DMS 273 treated with DMSO at 0.1 percent for 48 hours (cell line): ENCODE measurements around the gene EDC3.
"Not testable (repeated sequence)": the region's sequence is repeated elsewhere in the genome, so short reads cannot be mapped to it uniquely, and the experiment has no call there.

Experiments used
- DNase-seq: peaks from one replicate; lab custom pipeline; 2025; lab: John Stamatoyannopoulos, UW

EDC3 gene, protein sequence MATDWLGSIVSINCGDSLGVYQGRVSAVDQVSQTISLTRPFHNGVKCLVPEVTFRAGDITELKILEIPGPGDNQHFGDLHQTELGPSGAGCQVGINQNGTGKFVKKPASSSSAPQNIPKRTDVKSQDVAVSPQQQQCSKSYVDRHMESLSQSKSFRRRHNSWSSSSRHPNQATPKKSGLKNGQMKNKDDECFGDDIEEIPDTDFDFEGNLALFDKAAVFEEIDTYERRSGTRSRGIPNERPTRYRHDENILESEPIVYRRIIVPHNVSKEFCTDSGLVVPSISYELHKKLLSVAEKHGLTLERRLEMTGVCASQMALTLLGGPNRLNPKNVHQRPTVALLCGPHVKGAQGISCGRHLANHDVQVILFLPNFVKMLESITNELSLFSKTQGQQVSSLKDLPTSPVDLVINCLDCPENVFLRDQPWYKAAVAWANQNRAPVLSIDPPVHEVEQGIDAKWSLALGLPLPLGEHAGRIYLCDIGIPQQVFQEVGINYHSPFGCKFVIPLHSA

GRCh38 chr15:74695597-74696397 lies at the start of gene EDC3:
Gene EDC3 (minus strand): TSS chr15:74696024. CDS start chr15:74675124, 20,900 bp downstream.
- peak; percentile 2 for DNase-seq

GRCh38 chr15:74742422-74742821 lies 46.6 kb upstream of the EDC3 start:
- DNase-seq = no peak

- not testable (repeated sequence) for DNase-seq
Observed at GRCh38 chr15:74738239-74738638, 42.4 kb upstream of the EDC3 start.

DNA sequence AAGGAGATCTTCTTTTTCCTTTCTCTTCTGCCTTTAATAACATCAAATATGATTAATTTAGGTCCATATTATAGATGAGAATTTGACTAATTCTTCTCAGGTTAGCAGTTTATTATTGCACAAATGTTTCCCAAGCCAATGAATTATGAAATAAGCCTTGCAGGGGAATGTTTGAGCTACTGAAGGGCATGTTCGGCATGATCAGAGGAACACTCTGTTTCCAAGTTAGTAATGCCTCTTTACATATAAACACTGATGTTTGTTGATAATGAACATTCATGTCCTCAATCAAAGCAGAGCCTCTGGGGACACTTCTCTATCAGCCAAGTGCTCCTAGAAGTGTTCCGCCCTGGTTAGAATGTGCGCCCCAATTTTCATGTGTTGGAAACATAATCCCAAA lies 39.5 kb upstream of the EDC3 start:
- no peak for DNase-seq

GRCh38 chr15:74733269-74733668 lies 37.4 kb upstream of the EDC3 start:
- no peak for DNase-seq

DNA sequence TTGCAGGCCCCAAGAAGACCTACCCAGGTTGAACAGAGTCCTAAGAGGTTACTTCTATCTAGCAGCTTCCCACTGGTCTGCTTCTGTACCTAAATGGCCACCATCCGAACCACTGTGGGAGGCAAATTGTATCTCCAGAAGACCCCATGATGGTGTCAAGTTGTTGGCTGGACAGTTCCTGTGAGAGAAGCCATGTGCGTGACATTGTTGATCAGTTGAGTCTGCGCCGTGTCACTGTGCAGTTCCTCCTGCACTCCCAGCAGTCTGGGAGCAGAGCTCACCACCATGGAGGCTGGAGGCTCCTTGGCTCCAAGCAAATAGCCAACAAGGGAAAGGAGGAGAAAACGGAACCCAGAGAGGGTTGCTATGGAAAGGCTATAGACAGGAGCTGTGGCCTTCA lies 37.0 kb upstream of the EDC3 start:
- DNase-seq = no peak

DNA sequence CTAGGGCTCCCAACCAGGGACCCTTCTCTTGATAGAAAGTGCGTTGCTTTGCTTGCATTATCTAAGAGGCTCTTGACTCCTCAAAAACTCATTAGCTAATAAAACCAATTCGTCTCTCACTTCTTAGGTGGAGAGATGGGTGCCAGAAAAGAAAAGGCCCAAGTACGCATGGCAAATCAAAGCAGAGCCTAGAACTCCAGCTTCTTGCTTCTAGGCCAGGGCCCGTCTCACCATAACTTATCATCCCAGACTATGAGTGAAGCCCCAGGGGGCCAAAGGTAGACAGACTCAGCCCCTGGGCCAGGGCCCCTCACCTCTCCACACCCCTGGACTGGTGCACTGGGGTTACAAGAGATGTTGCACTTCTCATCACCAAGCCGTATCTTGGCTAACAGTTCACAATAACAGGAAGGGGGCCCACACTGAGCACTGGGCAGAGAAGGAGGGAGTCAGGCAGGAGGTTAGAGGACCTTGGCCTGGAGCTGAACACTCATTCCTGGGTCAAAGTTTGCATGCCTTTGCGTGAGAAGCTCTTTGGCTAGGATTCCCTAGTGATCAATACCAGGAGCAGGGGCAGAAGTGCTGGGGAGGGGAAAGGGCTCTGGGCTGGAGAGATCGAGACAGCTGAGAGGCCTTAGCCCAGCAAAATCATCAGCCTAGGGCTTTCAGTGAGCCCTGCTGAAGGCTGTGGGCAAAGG lies 34.9 kb upstream of the EDC3 start:
- DNase-seq = no peak

DNA sequence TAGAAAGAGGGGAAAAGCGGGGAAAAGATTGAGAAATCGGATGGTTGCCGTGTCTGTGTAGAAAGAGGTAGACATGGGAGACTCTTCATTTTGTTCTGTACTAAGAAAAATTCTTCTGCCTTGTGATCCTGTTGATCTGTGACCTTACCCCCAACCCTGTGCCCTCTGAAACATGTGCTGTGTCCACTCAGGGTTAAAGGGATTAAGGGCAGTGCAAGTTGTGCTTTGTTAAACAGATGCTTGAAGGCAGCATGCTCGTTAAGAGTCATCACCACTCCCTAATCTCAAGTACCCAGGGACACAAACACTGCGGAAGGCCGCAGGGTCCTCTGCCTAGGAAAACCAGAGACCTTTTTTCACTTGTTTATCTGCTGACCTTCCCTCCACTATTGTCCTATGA lies 33.5 kb upstream of the EDC3 start:
- not testable (repeated sequence) for DNase-seq

DNA sequence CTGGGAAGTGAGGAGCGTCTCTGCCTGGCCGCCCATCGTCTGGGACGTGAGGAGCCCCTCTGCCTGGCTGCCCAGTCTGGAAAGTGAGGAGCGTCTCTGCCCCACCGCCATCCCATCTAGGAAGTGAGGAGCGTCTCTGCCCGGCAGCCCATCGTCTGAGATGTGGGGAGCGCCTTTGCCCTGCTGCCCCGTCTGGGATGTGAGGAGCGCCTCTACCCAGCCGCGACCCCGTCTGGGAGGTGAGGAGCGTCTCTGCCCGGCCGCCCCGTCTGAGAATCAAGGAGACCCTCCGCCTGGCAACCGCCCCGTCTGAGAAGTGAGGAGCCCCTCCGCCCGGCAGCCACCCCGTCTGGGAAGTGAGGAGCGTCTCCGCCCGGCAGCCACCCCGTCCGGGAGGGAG lies 32.9 kb upstream of the EDC3 start:
- not testable (repeated sequence) for DNase-seq

- no peak for DNase-seq
Observed at GRCh38 chr15:74727727-74728126, 31.9 kb upstream of the EDC3 start.

DNA sequence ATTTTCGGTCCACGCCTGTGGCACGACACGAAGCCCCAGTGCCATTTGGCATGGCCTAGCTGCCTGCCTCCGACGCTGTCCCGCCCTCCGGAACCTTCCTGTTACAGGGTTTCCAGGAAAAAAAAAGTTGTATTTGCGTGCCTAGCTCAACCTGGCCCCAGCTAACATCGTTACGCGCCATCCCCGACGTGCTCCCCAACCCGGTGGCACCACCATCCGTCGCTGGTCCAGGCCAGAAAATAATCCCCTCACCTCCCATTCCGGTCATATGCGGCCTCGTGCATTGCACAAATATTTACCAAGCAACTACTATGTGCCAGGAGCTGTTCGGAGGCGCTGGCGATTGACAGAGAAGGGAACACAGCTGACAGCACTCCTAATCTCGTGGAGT lies 30.9 kb upstream of the EDC3 start:
- no peak for DNase-seq

DNA sequence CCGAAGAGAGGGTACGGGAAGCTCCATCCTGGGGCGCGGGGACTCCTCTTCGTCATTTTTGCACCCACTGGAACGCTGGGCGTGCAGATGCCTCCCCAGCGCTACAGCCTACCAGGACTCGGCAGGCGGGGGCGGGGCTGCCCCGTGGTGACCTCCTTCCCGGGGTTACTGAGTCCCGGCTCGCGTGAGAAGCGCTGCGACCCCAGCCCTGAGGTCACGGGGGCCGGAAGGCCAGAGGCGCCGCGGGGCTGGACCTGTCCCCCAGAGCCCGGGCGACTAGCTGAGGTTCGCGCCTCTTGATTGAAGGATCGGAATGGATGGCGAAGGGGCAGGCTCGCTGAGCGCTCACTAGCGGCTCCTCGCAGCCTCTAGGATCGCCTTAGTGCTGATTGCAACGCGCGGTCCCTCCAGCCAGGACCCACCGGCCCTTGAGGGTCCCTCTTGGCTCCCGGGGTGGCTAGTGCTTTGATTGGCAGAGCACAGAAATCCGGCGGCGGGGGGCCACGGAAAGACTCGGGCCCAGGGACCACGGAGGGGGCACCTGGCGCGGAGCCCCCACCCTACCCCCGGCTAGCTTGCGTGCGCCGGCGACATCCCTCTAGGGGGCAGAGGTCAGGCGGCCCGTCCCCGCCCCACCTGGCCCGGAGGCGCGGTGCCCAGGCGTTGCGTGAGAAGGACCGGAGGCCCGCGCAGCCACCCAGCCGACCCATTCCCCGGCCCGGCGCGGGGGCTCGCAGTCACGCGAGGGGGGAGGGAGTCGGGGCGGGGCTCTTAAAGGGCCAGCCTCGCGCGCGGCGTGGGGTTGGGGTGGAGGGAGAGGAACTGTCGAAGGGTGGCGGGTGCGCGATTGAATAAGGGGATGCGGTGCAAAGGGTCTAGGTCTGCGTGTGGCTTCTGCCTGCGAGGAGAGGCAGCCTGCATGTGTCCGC lies 30.3 kb upstream of the EDC3 start:
- DNase-seq = no peak

DNA sequence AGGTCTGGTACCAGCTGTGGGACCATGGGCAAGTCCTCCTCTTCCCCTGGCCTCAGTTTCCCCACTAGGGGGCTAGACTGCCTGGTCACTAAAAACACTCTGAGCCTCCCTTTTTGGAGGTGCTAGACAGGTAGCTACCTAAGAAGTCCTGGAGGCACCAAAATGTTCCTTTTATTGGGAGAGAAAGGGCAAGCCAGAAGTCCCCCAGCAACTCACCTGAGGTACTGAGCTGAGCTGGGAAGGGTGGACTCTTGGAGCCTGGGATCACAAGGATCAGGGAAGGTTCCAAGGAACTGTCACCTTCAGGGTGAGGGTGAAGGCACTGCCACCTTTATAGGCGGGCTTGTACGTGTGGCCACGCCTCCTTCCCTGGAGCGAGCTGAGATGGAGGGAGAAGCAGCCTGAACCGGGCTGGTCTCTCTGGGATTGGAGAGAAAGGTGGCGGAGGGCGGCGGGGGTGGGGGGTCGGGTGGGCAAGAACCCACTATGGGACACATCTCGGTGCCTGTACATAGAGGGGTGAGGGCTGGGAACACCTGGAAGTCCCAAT lies 29.5 kb upstream of the EDC3 start, which contains the start of gene CYP1A1:
TSS of gene CYP1A1 (minus strand) at position 304 of the 550 bp plus-strand sequence. CDS start 2,431 bp downstream, outside the sequence.
- DNase-seq = no peak

DNA sequence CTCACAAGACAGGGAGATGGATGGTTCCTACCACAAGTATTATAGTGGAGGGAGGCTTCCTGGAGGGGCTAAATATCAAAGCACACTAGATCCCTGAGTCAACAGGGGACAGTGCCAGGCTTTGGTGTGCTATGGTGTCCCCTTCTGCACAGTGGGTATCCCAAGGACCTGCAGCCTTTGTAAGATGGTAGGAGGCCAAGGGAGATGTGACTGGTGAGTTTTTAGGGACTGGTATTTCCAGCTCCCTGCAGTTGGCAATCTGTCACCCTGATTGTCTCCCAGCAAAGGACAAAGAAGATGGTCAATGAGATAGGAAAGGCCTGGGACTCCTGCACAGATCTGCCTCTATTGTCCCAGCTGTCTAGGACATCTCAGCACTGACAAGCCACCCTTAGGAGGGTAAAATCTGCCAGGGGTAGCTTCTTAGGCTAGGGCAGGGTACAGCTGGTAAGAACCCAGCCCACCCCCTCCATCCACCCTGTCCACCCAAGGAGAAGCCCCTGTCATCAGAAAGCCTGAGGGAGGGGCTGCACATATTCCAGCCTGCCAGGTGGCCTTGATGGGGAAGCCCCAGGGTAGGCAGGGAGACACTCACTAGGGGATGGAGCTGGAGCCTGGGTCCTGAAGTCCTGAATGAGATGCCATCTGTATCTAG lies 28.9 kb upstream of the EDC3 start:
- DNase-seq = no peak

GRCh38 chr15:74723754-74724334 lies 28.0 kb upstream of the EDC3 start:
- DNase-seq = peak; percentile 3

GRCh38 chr15:74723187-74723586 lies 27.4 kb upstream of the EDC3 start:
- no peak for DNase-seq

DNA sequence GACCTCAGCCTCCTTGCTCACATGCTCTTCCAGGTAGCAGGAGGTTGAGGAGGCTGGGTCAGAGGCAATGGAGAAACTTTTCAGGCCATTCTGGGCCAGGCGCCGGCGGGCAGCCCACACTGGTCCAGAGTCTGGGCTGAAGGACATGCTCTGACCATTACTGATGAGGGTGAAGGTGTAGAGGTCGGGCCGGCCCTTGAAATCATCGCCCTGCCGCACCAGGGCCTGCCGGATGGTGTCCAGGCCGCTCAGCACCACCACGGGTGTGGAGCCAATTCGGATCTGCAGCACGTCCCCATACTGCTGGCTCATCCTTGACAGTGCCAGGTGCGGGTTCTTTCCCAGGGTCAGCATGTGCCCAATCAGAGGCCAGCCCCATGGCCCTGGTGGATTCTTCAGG lies 26.8 kb upstream of the EDC3 start:
- DNase-seq = no peak

DNA sequence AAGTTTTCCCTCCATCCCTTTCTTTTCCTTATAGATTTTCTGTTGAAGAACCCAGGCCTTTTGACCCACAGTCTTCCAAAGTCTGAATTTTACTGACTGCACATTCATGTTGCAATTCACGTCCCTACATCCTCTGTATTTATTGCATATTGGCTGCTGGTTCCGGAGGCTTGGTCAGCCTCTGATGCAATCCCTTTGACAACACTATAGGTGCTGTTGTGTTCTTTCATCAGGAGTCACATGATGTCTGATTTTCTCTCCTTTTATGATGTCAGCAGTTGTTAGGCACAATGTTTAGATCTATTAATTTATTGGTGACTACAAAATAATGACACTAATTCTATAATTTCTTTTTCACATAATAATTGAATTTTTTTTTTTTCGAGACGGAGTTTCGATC lies 20.8 kb upstream of the EDC3 start:
- DNase-seq = no peak

DNA sequence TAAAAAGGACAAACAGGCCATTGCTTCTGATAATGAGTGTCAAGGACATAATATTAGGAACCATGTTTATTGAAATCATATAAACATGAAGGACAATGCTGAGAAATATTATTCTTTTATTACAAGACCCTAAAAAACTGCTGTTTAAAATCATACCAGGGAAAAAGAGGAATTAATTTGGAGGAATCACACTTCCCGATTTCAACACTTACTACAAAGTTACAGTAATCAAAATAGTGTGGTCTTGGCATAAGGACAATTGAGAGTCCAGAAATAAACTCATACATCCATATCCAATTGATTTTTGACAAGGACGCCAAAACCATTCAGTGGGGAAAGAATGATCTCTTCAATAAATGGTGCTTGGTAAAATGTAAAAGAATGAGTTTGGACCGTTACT lies 16.5 kb upstream of the EDC3 start:
- no peak for DNase-seq
